NCI-H748 (cell line): ENCODE data around the gene C3orf18.

Experiments
- DNase-seq: peaks from one replicate; lab custom pipeline; 2025; ENCODE audit not compliant: unreplicated experiment; lab: John Stamatoyannopoulos, UW

The C3orf18 gene

DNA sequence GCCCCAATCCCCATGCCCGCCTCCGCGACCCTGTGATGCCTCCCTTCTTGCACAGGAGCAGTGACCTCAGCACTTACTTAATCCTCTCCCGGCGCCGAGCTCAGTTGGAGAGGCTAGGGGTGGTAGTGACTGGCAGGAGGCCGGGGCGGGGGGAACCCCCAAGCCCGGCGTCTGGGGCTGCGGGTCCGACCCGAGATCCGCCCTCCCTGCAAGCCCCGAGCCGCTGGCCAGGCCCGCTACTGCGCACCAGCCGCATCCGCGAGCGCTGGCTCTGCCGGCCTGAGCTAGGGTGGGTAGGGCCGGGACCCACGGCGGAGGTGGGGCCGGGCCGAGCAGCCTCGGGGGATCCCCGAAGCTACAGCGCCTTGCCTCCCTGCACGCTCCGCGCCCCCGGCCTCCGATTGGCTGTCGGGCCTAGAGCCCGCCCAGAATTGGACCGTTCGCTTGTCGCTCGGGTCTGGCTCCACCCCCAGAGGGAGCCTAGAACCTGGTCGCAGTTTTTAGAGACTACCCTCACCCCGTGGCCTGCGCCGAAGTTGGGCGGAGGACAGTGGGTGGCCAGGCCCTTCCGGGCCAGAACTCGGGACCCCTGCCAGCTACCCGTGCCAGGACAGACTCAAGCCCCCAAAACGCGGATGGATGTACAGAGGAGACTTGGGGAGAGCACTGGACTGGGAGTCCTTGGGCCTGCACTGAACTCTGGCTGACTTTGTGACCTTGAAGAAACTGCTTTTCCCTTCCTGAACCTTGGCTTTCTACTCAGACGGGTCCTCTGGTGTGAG is at the start of gene C3orf18:
Gene C3orf18 (minus strand): TSS at position 362 of the 782 bp plus-strand sequence. CDS start 2,048 bp downstream, outside the sequence.
- peak; percentile 79 for DNase-seq

DNA sequence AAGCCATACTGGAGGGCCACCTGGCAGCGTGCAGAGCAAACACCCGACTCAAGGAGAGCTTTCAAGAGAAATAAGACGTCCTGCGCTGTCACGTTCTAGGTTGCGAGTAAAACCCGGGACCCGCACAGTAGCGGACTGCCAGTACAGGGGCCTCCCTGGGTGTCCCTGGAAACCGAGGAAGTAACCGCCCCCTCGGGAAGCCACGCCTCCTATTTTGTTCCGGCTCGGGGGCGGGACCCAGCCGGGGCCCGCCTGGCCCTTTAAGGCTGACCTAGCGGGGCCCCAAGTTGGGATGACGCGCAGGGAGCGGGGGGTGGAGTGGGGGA is 49.2 kb upstream of the C3orf18 start:
- peak; percentile 82 for DNase-seq

DNA sequence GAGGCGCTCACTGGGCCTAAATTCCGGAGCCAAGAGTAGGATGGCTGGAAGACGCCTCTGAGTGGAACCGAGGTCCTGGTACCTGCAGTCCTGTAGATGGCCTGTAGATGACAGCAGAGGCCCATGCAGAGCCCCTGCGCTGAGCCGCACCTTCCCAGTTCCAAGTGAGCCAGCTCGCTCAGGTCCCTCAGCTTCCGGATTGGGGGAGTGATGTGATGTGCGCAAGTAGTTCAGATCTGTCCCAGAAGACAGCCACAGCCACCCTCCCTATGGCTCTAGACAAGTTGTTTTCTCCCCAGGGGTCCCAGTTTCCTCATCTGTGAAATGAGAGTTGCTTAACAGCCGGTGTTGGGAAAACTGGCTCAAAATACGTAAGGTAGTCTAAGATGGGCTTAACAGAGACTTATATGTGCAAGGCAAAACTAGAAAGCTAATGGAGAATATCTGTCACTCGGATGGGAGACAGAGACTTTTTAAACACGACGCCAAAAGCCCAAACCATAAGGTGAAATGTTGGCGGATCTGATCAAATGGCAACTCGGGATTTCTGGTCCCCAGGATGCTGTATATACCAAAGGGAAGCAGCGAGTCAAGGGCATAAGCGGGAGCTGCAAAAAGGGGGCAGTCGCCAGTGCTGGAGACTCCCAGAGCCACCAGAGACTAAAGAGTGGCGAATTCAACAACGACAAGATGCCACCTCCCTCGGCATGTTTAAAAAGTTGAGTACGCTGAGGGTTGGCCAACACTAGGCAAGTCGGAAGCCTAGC is 48.6 kb upstream of the C3orf18 start:
- DNase-seq = peak; percentile 80

DNA sequence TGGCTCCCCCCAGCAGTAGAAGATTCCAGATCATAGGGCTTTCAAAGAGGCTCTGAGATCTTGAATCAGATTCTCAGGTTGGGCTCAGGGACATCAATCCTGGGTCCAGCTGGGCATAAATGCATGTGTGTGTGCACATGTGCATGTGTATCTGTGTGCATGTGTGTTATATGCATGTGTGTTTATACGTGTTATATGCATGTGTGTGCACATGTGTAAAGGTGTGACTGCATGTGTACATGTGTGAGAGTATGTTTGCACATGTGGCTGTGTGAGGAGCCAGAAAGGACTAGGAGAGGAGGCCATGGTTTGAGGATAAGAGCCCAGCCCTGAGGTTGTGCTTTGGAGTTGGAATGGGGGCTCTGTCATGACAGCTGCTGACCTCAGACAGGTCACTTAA is 47.6 kb upstream of the C3orf18 start:
- DNase-seq = no peak

DNA sequence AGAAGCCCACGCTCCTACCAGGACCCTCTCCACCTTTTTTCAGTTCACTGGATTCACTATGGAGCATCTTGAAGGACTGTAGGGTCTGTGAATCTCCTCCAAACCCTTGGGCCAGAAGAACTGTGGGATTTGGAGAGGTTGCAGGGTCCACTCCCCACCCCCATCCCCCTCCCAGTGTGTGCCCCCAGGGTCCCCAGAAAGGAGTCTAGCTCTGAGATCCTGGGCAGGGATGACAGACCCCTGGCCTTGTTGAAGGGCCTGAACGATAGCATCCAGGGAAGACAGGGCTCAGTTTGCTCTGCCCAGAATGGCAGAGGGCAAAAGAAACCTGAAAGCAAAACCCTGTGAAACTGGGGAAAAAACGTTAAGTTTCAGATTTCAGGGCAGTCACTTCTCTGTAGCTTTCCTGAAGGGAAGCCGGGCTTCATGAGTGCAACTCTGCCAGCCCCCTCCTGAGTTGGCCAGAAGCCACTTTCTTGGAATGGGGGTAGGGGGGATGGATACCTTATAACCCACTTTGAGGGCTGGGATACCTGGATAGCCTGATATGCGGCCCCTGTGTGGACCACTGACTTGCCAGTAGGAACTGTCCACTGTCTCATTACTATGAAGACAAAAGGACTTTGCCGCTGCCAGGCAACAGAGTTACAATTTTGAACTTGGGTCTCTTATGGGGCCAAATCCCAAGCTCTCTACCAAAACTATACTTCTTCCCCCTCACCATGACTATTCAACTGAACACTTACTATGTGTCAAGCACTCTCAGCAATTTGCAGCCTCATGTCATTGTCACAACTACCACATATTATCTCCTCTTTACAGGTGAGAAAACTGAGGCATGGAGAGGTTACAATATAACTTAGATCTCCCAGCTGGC is 45.7 kb upstream of the C3orf18 start:
- DNase-seq = no peak

DNA sequence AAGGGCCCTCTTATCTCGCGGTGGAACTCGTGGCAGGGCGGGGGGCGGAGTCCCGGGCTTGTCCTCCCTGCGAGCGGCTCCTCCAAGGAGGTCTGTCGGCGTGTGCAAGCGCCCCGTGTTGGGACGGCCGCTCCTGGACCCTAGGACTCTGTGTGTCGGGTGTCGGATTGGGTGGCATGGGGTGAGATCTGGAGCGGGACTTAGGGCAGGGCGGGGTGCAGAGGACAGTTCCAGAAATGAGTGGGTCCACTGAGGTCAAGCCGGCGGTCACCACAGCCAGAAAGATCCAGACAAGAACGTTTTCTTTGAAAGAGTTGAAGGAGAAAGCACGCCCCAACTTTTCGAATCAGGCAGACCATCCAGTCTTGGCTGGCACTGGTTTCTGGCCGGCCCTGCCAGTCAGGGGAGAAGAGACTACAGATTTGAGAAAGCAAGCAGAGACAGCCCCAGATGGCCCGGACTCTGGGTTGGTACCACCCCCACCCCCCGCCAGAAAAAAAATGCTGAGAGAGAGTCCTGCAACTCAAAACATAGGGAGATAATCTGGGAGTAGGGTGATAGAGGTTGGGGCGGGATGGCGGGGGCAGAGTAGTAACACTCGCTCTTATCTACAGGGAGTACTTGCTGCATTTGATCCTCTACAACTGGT is 44.8 kb upstream of the C3orf18 start:
- DNase-seq = no peak

DNA sequence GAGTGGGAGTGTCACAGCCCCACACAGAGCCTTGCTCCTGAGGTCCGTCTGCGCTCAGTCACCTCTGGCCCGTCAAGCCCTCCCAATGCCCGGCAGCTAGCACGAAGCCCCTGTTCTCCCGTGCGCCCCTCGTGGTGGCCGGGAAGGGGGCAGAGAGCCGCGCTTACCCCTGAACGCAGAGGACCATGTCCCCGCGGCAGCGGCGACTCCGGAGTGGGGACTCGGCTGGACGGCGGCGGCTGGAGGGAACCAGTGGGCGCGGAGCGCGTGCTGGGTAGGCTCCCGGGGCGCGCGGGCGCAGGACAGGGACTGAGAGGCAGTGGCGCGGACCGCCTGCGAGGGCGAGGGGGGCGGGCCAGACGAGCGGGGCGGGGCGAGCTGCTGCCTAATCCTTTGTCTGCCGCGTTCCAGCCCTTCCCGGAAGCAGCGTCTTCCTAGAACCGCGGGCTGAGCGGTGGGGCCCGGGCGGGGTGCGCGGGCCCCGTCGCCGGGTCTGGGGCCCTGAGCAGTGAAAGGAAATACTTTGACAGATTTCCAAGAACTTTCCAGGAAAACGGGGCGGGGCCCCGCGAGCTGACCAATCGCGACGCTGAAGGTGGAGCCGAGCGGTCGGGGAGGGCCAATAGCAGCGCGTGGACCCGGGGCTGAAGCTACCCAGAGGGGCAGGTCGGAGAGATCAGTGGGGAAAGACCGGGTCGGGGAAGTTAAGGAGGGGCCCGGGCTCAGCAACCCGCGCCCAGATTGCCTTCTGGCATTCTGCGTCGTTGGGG is 44.1 kb upstream of the C3orf18 start, which contains the start of gene CISH:
Gene CISH (minus strand): TSS at position 311 of the 770 bp plus-strand sequence. CDS start 124 bp downstream, at position 187.
- DNase-seq = peak; percentile 80

DNA sequence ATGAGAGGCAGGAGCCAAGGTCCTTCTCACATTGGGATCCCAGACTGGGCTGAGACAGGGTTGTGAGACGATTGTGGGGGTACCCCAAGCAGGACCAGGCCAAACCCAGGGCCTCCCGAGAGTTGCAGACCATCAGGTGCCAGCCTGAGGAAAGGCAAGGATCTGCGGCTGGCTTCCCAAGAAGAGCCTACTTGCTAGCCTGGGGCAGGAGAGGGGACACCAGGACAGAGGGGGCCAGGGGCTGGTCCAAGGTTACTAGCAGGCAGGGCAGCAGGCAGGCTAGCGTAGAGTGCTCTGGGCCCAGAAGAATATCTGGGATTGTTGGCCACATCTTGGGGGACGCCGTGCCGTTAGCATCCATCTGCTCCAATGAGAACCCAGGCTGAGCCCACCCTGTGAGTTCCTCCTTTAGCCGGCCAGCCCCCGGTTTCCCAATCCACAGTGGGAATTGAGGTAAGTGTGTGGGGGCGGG is 43.5 kb upstream of the C3orf18 start:
- no peak for DNase-seq

DNA sequence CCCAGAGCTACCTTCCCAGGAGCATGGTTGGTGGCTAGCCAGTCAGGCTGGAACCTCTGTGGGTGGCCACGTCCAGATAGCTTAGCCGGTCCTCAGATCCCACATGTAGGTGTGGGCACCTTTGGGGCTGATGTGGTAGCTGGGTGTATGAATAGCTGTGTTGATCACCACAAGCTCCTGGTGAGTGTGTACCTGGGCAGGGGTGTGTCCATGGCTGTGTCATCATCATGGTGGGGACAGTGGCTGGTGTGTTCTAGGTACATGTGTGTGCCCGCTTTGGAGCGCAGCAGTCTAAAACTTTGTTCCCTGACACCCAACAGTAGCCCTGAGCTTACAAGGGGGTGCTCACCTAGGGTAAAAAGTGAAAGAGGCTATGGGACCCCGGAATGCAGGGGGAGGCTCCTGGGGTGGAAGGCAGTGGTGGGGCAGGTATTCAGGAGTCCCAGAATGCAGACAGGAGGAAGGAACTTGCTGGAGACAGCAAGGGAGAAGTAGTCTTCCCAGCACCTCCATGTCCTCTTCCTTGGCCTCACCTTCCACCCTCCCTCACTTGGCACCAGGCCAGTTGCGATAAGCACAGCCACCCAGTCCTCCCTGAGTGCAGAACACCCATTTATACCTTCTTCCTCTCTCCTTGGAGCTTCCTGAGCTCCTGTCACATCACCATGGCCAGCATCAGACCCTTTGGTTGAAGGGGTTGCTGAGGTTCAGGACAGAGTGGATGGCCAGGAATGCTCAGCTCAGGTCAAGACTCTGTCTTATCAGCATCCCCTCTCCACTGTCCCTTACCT is 42.8 kb upstream of the C3orf18 start:
- DNase-seq = no peak

DNA sequence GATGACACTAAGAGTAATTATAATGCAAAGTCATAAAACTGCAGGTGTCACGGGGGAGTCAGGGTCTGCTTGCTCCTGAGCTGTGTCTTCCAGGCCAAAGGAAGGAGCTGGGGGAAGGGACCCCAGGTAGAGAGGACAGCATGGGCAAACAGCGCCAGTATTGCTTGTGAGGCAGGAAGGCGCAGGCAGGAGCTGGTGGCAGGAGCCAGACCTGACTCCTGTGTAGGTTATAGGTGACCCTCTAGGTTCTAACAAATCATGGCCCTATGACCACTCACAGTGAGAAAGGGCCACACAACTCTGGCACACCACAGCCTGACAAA is 42.2 kb upstream of the C3orf18 start:
- DNase-seq = no peak

DNA sequence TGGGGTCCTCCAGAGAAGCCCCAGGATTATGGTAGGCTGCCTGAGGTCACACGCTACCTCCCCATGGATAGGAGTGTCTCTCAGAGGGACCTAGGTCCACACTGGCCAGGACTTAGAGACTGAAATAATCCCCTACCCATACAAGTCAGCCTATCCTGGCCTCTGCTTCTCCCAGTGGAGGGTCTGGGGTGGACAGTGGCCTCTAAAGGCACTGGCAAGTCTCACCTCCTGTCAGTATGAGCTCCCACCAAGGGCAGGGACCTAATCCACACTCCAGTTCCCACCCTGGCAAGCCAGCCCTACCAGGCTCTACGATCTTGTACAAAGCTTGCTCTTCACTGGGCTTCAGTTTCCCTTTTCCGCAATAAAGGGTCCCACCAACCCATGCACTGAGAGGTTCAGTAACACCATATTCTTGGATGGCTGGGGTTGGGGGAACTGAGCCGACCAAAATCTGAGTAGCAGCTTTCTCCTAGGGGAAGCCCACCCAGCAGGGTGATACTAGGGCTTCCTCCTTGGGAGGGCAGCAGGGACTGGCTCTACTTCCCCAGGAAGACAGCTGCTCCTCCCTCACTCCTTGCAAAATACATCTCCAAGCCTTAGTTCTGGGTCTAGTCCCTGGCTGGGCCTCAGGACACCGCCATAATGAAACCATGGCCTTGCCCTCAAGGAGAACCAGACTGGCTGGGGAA is 41.7 kb upstream of the C3orf18 start:
- no peak for DNase-seq

DNA sequence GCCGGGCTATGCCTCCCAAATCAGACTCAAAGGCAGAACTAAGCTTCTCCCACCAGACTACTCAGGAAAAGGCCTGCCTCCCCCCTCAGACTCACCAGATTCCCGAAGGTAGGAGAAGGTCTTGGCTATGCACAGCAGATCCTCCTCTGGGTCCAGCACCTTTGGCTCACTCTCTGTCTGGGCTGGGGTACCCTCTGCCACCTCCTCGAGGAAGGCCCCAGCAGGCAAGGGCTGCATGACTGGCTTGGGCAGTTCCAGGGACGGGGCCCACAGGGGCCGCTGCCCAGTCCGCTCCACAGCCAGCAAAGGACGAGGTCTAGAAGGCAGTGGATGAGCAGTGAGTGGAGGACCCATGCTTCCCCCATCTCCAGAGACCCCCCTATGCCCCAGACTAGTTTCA is 40.7 kb upstream of the C3orf18 start:
- DNase-seq = no peak

DNA sequence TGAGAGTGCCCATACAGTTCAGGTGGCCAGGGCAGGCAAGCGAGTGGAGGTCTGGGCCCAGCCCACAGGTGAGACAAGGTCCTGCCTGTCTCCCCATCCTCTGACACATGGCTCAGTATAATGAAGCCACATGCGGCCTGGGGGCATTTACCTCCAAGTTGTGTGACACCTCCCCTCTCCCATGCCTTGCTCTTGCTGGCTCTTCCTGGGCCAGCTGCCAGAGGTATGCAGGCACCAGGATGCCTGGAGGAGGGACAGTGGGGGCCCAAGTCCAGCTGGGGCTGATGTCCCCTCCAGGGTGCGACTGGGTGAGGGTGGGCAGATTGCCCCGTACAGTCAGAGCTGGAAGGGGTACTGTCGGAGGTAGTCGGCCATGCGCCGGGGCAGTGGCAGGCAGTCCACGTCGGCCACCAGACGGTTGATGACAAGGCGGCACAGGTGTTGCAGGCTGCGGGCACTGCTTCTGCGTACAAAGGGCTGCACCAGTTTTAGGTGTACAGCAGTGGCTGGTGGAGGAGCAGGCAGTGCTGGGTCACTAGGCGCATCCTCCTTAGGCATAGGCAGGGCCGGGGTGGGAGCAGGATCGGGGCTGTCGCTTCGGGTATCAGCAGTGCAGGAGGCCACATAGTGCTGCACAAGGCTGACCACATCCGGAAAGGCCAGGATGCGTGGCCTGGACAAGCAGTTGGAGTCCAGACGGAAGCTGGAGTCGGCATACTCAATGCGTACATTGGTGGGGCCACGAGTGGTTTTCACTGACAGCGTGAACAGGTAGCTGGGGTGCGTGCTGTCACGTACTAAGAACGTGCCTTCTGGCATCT is 39.9 kb upstream of the C3orf18 start:
- DNase-seq = no peak

DNA sequence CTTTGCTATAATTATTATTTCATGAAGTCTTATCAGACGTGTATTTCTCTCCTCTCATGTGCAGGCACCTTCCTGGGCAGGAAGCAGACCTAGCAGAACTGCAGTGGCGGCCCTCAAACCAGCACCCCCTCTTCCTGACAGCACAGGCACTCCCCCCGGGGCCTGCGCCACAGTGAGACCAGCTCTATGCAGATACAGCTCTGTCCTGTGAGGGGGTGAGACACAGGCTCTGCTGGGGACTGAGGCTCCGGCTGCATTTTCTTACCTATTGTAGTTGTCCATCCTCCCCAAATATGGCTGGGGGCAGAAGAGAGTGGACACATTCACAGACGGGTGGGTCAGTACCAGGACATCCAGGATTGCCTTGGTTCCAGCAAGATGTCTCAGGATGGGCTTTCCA is 39.0 kb upstream of the C3orf18 start:
- DNase-seq = no peak

DNA sequence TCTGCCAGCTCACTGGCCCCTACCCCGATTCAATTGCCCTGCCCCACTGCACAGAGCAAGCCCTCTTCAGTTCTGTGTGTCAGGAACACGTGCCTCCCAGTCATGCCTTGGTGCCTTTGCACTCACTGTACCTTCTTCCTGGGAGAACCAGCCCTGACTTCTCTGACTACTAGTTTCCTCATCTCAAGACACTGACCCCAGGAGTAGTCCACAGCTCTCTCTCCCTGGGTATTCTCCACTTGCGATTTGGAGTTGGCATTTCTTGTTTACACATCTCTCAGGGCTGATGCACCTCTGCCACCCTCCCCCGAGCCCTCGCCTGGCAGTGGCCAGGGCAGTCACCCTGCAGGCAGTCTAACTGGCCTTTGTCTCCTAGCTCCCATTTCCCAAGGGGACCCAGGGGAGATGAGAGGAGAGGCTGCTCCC is 38.4 kb upstream of the C3orf18 start:
- no peak for DNase-seq

DNA sequence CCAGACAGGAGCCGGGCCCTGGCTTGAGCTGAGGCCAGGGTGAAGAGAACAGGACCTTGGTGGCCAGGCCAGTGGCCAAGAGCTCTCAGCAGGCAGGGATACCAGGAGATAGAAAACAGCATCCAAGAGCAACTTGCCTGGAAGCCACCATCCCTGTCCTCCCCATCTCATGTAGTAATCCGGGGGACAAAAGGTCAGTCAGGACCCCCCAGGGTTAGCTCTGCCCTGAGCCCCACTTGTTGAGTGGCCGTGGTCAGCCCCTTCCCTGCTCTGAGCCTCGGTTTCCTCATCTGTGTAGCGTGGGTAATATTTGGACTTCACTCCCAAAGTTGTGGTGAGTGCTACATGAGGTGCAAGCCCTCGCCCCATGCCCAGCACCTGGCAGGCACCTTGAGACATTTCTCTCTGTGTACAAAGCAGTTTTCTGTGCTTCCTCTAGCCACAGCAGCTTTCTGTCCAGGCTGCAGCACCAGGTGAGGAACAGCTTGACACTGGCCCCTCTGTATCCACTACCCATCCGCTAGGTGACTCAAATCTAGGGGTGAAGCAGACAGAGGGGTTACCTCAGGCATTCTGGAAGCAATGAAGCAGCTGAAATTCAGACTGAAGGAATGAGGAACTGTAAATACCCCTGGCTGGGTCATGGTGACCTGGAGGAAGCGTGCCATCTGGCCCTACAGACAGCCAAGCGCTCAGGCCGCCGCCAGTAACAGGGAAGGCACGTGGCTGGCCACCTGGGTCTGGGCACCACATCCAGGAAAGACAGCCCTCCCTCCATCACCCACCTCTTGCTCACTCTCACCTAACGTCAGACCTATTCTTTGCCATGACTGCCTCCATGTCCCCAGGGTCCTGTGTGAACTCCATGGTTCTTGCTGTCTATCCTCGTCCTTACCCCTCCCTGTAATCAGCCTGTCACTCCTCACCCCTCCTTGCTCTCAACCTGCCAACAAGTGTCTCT is 37.4 kb upstream of the C3orf18 start:
- no peak for DNase-seq

DNA sequence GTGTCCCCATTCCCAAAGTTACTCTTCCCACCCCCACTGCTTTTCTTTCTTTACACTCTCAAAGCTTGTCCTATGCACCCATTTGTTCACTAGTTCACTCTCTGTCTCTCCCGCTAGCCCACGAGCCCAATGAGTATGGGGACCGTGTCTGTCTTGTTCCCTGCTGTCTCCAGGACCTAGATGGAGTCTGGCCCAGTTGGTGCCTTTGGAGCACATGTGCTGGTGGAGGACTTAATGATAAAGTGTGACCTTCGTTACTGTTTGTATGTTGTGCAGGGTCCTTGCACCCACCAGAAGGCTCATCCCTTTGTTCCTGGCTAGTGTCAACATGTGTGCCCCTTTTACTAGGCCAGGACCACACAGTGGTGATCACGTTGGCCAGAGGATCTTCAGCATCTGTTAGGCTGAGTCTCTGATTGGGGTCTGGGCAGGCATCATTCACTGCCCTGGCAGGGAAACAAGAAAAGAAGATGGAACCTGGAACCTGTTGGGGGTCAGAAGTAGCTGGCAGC is 36.6 kb upstream of the C3orf18 start:
- DNase-seq = no peak
